GM19468 (cell line): ENCODE results near the gene AGMAT.

Source experiments
- ATAC-seq: cut with Tn5 transposase; IDR thresholded peaks from one replicate; pipeline ENCODE4 v1.9.1; 2021; ENCODE audit warnings: mild to moderate bottlenecking, moderate library complexity, moderate number of reproducible peaks; ENCODE audit not compliant: unreplicated experiment; ENCODE audit errors: extremely low read depth

The AGMAT gene

GRCh38 chr1:15584489-15585363 lies at the start of gene AGMAT:
Gene AGMAT, minus strand, starts transcription at chr1:15585051. Its CDS starts 84 bp downstream, at chr1:15584967.
- peak; percentile 25 for ATAC-seq

- no peak for ATAC-seq
Measured at GRCh38 chr1:15633756-15634420, 49.0 kb upstream of the AGMAT start.

- no peak for ATAC-seq
Measured at GRCh38 chr1:15628003-15628402, 43.2 kb upstream of the AGMAT start.

- ATAC-seq = peak; percentile 83
Measured at GRCh38 chr1:15627343-15627988, 42.6 kb upstream of the AGMAT start.

- no peak for ATAC-seq
Measured at GRCh38 chr1:15626269-15626950, 41.6 kb upstream of the AGMAT start.

- ATAC-seq = no peak
Measured at GRCh38 chr1:15625056-15625917, 40.4 kb upstream of the AGMAT start.

- no peak for ATAC-seq
Measured at GRCh38 chr1:15624133-15624714, 39.4 kb upstream of the AGMAT start.

GRCh38 chr1:15623435-15623834 lies 38.6 kb upstream of the AGMAT start:
- ATAC-seq = no peak

GRCh38 chr1:15622712-15623373 lies 38.0 kb upstream of the AGMAT start:
- no peak for ATAC-seq

- no peak for ATAC-seq
Measured at GRCh38 chr1:15621975-15622374, 37.1 kb upstream of the AGMAT start.

GRCh38 chr1:15620902-15621682 lies 36.2 kb upstream of the AGMAT start:
- ATAC-seq = no peak

- ATAC-seq = no peak
Measured at GRCh38 chr1:15620155-15620545, 35.3 kb upstream of the AGMAT start.

GRCh38 chr1:15618655-15619525 lies 34.0 kb upstream of the AGMAT start:
- no peak for ATAC-seq

GRCh38 chr1:15618077-15618654 lies 33.3 kb upstream of the AGMAT start:
- no peak for ATAC-seq

- ATAC-seq = no peak
Measured at GRCh38 chr1:15617173-15618076, 32.6 kb upstream of the AGMAT start, which contains the start of gene DDI2. Gene DDI2, plus strand, starts transcription at chr1:15617458. Its CDS starts 213 bp downstream, at chr1:15617671.
